SH-SY5Y (cell line): ENCODE data around the gene DPCD.
A peak's percentile ranks its signal among the peaks of the same experiment; 100 is the strongest.

Source experiments
- GATA2 ChIP-seq: IDR thresholded peaks from 2 replicates; pipeline ENCODE4 v1.6.1; 2011; ENCODE audit warnings: mild to moderate bottlenecking, low read depth, low read length
- GATA3 ChIP-seq: IDR thresholded peaks from 2 replicates; pipeline ENCODE4 v1.6.1; 2011; ENCODE audit warnings: low read depth, mild to moderate bottlenecking, low read length, moderate library complexity

The DPCD gene

GRCh38 chr10:101563497-101564040, 24.6 kb upstream of the DPCD start:
- TF ChIP-seq GATA2, result no peak
- no peak for TF ChIP-seq GATA3

DNA sequence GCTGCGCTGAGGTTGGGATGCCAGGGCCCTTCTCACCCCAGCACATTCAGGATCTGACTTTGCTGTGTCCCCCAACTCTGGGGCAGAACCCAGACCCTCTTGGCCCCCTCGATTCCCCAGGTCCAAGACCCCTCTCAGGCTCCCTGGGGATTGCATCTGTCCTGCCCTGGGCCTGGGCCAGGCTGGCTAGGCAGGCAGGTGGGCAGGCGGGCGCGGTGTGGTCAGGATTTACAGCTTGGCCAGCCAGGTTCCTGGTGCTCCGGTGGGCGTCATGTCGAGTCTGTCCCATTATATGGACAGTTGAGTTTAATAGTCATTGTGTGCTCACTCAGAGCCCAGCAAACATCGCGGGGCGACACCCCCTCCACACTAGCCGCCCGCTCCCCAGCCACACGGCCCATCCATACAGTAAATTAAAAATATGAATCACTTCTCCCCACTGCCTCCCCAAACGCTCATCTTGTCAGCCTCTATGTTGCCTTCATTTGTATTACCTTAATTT, 23.6 kb upstream of the DPCD start:
- TF ChIP-seq GATA3 (no peak), GATA2 (no peak)

- TF ChIP-seq GATA3, result no peak
- no peak for TF ChIP-seq GATA2
These were observed 22.7 kb upstream of the DPCD start for GRCh38 chr10:101565370-101565900.

GRCh38 chr10:101565936-101566332, 22.2 kb upstream of the DPCD start:
- TF ChIP-seq GATA2 (no peak), GATA3 (no peak)

DNA sequence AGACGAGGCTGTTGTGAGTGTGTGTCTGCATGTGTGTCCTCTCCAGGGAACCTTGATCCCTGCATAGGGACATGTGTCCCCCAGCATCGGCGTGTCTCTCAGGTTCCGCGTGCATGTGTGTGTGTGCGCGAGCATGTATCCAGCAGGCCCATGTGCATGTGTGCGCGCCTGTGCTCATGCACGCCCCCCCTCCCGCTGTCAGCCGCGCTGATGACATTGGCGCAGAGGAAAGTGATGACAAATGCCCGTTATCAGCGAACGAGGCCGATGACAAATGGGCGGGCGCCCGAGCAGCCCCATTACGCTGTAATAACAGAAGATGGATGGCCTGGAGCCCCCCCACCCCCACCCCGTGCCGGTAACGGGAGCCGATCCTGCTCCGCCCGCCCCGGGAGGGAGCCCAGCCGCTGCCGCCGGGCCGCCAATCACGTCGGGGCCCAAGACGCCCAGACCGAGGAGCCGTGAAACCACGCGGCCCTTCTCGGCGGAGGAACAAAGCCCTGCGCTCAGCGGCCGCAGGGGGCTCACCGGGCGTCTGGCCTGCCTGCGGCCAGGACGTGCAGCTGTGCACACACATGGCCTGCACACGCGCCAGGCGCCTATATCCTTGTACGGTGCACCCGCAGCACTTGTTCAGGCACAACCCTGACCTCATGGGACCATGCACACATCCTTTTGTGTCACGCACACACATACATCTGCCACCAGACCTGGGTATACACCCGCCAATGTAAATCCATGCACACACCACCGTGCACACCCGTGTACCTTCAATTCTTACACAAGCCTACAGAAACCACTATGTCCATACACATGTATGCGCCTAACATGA, 21.6 kb upstream of the DPCD start:
- TF ChIP-seq GATA2 (peak; percentile 69), GATA3 (no peak)

GRCh38 chr10:101567165-101568006, 20.7 kb upstream of the DPCD start:
- TF ChIP-seq GATA3, result no peak
- TF ChIP-seq GATA2, result no peak

DNA sequence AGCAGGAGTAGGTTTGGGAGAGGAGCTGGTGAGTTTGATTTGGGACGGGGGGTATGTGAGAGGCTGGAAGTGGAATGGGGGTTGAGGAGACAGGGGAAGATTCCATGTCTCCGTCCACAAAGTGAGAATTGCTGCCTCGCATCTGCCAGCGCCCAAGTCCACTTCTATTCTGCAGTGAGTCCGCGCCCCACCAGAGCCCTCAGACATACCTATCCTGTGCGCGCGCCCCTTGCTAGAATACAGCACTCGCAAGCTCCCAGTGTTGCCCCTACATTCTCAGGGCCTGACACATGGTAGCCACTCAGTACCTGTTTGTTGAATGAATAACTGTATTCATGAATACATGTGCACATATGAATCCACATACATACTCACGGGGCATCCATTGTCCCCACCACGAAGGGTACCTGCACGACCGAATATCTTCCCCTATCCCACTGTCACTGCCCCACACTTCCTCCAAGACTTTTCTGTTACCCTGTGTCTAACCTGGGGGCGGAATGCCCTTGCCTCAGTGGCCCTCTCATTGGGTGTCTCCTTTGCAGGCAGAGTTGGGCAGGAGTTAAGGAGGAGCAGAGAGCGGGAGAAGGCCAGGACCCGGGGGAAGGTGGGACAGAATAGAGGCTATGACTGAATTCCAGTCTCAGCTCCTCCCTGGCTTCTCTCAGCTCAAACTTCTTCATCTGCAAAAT, 19.9 kb upstream of the DPCD start:
- TF ChIP-seq GATA3, result no peak

GRCh38 chr10:101569323-101569621, 18.8 kb upstream of the DPCD start:
- TF ChIP-seq GATA2, result no peak
- TF ChIP-seq GATA3, result no peak

- TF ChIP-seq GATA2 (no peak), GATA3 (no peak)
These were observed 18.3 kb upstream of the DPCD start for GRCh38 chr10:101569622-101570427.

DNA sequence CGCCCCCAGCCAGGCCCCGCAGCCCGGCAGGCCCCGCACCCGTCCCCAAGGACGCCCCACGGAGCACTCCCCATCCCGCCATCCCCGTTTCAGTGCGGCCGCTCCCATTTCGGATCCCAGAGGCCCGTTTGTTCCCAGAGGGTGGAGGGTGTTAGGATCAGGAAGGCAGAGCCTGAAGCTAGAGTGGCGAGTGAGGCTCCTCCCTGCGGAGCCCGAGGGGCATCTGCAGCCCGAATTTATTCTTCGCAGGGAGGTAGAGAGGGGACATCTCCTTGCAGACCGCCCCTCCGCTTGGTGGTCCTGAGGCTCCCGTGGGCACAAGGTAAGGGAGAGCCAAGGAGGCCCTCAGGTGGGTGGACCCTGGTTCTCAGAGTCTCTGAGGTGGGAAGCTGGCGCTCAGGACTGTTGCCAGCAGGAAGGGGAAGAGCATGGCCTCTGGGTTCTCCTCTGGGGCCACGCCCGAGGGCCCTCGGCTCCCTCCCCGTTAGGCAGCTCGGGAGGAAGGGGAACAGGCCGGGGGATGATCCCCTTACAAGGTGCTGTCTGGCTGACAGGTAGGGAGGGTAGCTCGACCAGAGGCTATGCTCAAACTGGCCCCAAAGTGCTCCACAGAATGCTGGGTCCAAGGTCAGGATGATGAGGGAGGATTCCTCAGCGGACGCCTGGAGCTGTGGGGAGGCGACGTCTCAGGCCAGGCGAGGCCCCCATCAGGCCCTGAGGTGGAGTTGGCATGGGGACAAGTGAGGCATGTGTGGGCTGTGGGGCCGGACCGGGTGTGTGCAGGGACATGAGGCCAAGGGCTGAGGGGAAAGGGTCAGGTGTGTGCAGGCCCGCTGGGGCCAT, 17.5 kb upstream of the DPCD start:
- no peak for TF ChIP-seq GATA2
- no peak for TF ChIP-seq GATA3

- TF ChIP-seq GATA2, result no peak
- TF ChIP-seq GATA3, result no peak
These were observed 16.7 kb upstream of the DPCD start for GRCh38 chr10:101571271-101571925.

- TF ChIP-seq GATA2, result no peak
These were observed 16.0 kb upstream of the DPCD start for GRCh38 chr10:101572126-101572525.
